AG08395 (cell line): ENCODE data around the gene RAD51B.

Experiments
- DNase-seq: peaks from one replicate; pipeline ENCODE4 v3.0.0; 2012; ENCODE audit warnings: mixed read lengths, low spot score

The RAD51B gene

DNA sequence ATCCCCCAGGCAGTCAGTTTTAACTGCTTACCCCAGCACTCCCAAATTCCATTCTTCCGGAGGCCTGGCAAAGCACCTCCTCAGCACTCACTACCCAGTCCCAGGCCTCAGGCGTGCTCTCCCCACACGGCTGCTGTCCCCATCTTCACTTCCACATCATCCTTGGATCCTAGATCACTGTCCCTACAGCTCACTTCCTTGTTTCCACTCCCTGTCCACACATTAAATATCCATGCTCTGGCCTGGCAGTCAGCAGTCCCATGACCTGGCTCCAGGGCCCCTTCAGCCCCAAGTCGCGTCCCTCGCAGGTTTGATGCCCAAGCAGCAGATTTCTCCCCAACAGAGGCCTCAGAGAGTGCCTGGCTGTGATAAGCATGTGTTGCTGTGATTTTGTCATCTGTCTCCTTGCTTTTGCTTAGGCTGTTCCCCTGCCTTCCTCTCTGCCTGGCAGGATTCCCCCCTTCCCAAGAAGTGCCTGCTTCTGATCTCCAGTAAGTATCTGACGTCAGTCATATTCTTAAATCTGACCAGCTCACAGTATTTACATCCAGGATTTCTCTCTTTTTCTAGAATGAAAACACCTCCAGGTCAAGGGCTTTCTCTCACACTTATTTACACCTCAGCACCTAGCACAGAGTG is 731.6 kb downstream of the RAD51B start:
- no peak for DNase-seq

GRCh38 chr14:68552075-68552474 is 732.5 kb downstream of the RAD51B start:
- DNase-seq, result no peak

DNA sequence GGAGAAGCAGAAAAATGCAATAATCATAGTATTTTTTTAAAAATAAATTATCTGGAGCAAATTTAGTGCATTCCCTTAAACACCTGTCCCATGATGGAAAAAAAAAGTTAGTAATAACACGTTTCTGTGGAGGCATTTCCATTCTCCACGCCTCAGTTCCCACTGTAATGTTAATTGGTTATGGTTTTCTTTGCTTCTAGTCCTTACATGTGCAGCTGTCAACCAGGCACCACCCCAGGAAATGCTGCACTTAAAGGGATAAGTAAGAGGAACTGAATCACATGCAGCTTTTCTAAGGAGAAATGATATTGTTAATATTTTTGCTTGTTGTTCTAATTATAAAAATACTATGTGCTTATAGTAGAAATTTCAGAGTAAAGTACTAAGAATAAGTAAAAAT is 733.0 kb downstream of the RAD51B start:
- DNase-seq, result no peak

DNA sequence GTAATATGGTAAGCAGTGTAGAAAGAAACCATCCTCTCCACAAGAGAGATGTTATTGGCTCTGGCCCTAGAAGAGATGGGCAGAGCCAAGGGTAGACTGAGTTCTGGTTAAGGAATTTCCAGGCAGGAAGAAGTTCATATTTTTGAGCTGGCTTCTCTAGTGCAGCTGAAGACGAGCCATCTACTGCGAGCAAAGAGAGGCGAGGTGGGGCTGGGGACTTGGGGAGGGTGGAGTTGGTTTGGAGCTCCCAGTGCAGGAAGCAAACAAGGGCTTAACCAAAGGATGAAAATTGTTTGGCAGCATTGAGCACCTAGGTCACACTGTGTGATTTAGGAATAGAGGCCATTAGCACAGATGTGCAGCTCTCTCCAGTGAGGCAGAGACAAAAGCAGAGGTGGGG is 733.7 kb downstream of the RAD51B start:
- no peak for DNase-seq

DNA sequence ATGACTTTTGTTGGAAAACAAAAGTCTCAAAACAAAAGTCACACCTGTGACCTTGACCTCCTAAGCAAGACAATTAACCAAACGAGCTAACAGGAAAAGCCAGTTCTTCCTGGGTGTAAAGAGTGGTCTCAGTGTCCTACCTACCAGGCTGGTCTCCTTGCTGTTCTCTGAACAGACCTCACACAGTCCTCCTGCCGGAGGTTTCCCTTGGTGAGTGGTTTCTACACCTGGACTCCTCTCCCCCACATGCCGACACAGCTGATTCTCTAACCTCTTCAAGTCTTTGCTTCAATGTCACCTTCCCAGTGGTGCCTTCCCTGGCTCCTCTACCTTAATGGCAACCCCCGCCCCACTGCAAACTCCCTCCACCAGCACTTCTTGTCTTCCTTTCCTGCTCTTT is 734.7 kb downstream of the RAD51B start:
- no peak for DNase-seq

GRCh38 chr14:68556253-68556652 is 736.7 kb downstream of the RAD51B start:
- no peak for DNase-seq

- DNase-seq, result no peak
These were observed 738.1 kb downstream of the RAD51B start for GRCh38 chr14:68557648-68558047.

DNA sequence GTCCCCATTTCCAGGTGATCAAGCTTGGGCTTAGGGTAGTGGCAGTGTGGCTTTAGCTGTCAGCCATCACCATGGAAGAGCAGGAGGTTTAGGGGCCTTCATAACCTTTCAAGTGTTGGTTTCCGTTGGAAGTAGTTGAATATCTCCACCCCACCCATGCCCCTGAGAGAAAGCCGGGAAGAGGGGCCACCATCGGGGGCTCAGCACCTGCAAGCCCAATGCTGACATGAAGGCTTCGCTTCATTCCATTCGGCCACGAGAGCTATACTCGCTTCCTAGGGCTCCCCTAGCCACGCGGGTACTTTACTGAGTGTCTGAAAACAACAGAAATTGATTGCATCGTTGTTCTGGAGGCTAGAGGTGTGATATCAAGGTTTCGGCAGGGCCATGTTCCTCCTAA is 738.5 kb downstream of the RAD51B start:
- no peak for DNase-seq

GRCh38 chr14:68559949-68560348 is 740.4 kb downstream of the RAD51B start:
- no peak for DNase-seq

DNA sequence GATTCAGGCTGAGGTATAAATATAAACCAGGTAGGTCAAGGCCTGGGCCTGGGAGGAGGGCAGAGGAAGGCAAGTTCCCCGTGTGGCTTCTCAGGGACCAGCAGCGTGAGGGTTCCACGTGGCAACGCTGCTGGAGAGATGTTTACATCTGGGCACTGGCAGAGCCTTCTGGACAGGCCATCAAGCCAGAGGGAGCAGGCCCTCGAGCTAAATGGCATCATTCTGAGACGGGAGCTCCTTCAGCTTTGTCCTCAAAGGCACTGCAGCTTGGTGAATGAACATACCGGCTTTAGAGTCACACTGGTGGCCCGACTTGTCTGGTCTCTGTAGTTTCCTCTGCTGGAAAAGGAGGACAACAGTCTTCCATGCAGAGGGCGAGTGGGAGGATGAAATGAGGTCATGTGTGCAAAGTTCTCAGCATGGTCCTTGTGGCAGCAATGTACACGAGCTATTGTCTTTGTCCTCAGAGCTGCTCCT is 742.0 kb downstream of the RAD51B start:
- no peak for DNase-seq

- DNase-seq, result no peak
These were observed 743.3 kb downstream of the RAD51B start for GRCh38 chr14:68562911-68563250.

- DNase-seq, result no peak
These were observed 743.9 kb downstream of the RAD51B start for GRCh38 chr14:68563251-68564131.

DNA sequence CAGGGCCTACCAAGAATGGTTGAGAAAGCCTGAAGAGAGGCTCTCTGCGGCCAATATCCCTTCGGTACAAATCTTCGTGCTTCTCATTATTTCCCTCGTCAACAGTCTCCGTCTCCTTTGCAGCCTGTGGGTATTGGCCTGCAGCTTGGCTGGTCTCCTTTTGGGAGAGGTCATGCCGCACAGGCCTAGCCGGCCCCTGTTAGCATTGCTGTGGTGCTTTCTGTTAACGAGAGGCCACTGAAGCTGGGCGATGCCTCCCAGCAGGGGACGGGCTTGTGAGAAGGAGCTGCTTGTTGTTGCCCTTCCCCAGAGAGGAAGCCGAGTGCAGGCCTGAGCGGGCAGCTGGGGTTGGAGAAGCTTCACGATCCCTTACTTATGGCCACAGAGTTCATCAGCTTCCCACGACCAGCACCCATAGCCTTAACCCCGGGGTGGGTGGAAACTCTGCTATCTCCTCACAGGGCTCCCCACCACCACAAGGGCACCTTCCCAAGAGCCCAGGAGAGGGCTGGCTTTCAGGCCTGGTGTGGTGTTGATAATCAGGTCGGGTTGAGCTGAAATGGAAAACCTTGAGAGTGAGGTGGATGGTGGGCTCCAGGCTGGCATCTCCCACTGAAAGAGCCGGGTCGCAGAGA is 744.7 kb downstream of the RAD51B start:
- DNase-seq, result no peak

DNA sequence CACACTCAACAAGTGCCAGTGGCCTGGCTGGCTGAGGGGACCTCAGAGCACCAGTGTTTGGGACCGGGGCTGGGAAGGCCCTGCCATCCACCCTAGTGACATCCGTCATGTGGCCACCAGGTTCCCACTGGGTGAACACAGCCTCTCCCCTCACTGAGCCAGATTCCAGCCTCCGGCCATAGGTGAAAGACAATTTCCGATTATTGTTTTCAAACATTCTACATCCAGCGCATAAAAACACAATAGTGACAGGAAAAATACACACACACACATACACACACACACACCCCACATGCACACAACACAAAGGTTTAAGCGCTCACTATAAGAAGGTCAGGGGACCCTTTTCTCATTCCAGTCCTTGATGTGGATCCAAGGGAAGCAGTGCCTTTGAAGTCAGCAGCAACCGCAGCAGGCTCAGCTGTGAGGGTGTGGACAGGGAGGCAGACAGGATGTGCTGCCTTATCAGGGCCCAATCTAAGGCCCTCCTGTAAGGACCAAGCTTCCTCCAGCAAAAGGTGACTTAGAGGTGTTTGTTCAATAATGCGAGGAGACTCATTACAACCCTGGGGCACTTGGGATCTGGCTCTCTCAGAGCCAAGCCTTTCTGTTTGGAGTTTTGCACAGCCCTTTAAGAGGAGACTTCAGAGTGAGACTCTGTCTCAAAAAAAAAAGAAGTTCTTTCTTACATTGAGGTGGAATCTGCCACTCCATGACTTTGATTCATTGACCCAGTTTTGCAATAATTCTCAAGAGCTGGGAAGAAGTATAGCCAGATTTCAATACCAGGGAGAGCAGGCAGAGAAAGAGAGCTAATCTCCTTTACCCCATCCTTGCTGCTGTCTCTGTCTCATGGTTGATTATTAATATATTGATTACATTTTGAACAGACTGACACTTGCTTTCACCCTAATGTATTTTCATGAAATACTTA is 745.5 kb downstream of the RAD51B start:
- no peak for DNase-seq

DNA sequence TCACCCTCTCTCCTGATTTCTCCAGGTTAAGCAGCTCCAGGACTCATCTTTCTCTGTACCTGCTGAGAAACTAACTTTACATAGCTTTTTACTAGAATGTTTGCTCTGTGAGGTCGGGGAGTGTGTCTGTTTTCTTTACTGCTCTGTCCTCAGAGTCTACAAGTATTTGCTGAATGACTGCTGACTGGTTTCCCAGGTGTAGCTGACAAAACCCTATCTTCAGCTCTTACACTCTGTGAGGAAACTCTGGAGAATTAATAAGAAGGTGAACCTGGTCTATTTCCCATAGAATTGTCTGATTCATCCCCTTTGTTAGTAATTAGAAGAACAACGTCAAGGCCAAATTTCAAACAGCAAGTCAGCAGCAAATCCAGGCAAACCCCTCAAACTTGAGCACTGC is 746.5 kb downstream of the RAD51B start:
- no peak for DNase-seq

DNA sequence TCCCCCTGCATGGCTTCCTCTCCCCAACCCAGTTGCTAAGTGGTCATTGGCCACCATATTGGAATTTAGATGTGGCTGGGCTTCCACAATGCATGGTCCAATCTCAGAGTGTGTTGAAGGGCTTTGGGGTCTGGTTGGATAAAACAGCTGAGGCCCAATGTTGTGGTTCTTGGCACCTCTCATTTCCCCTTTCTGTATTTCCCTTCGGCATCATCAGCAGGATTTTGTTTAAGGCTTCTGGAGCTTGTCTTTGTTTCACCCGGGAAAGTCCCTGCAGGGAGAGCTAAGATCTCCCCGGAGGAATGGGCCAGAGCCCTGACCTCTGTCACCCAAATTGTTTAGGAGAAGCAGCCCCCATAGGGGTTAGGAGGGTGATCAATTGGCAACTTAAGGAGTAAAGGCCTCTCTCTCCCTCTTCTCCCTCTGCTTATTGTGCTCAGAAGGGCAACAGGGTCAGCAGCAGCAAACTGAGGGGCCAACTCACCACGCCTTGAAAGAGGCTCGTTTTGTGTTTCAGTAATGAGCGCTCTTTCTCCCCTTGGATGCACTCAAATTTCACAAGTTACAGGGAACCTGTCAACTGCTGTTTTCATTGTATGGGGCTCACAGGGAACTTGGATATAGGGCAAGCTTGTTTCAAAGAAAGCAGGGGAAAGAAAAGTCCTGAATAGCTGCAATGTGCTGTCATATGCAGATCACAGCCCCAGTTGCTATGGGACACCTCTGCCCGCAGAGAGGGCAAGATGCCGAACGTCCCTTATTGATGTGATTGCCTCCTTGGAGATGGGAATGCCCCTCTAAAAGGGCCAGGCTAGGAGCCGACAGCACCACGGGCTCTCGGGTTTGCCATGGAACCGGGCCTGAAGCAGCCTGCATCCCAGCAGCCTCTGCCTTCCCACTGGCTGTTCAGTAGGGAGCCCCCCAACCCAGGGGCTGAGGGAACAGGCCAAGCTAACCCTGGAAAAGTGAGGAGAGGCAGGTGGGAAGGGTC is 749.6 kb downstream of the RAD51B start:
- DNase-seq, result no peak

DNA sequence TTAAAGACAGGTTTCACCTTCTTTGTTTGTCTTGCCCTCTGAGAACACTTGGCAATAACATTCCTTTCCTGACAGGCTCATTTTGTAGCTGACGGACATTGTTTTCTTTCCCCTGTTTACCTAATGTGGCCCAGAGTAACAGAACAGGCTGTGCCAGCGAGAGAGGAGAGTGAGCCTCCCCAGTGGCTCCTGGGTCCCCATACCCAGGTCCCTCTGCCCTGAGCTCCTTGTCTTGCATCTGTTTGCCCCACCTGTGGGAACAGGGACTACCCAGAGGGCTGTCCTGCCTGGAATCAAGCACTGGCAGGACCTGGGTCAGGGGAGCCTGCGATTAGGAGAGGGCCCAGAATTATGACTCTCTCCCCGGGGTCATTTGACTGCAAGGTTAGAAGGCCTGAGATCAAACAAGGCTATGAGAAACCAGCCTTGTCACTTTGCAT is 750.4 kb downstream of the RAD51B start:
- no peak for DNase-seq

- no peak for DNase-seq
These were observed 751.6 kb downstream of the RAD51B start for GRCh38 chr14:68571114-68571591.

DNA sequence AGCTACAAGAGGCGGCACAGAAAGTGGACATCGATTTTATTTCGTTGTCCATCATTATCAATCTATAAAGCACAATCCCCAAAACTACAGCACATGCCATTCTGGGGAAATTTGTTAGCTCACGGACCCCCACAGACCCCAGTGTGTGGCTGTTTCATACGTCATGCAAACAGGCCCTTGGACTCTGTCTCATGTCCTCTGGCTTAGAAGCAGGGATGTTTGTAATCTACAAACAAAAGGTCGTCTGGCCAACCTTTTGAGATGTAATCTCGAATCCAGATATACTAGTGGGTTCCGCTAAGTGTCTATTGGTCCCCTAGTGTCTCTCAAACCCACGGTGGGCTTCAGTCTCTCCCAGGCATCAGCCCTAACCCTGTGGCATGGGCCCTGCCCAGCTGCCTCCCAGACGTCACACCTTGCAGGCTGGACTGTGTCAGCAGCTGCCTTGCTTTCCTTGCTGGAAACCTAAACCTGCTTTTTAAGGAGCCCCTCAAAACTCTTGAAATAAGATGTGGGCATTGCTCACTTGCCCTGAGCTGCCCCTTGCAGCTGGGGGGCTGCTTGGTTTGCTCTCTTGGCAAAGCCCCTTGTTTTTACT is 752.4 kb downstream of the RAD51B start:
- DNase-seq, result no peak

DNA sequence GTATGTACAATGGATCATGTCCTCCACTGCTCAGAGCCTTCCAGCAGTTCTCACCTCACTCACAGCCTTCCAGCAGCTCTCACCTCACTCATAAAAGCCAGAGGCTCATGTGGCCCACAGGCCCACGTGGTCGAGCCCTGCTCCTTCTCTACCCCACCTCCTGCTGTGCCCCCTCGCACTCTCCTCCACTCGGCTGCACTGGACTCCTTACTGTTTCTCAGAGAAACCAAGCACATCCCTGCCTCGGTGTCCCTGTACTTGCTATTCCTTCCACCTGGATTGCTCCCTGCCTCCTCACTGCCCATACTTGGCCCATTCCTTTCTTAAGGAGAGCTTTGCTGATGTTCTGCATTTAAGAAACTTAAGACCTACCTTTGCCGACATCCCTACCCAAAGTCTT is 753.5 kb downstream of the RAD51B start:
- no peak for DNase-seq
